Uterus (tissue), 2 donors: ENCODE data around the gene ADCY2.

Experiments used
- CTCF ChIP-seq, 4 experiments: fragments of 200-600 bp in 2 of 4; fragments of 450-650 bp in 2 of 4; sonication (generic) in 2 of 4; IDR thresholded peaks; one replicate each; pipeline ENCODE4 v1.5.1; 2016 to 2019; ENCODE audit warnings: antibody characterized with exemption in 4 of 4, mild to moderate bottlenecking in 2 of 4, moderate library complexity in 1 of 4
- POLR2A ChIP-seq, 2 donors: fragments of 450-650 bp; IDR thresholded peaks; one replicate each; pipeline ENCODE4 v1.6.1; 2016; ENCODE audit warnings: antibody characterized with exemption in 2 of 2, mild to moderate bottlenecking in 1 of 2, moderate library complexity in 1 of 2

- TF ChIP-seq CTCF (IDR thresholded peaks at IDR 0.05) = no peak
- no peak for TF ChIP-seq POLR2A (IDR thresholded peaks at IDR 0.05)
Measured at GRCh38 chr5:7419846-7420245, 23.9 kb downstream of the ADCY2 start.
